Peyer's patch (tissue), 4 donors: ENCODE measurements around the gene ANKS3.

Source experiments
- CTCF ChIP-seq, 6 experiments: fragments of 450-650 bp in 4 of 6; fragments of 200-600 bp in 2 of 6; sonication (generic) in 1 of 6; IDR thresholded peaks; one replicate each; pipeline ENCODE4 v1.5.1; 2017 to 2019; ENCODE audit warnings: antibody characterized with exemption in 6 of 6, mild to moderate bottlenecking in 3 of 6, moderate library complexity in 1 of 6
- POLR2A ChIP-seq, 2 donors: fragments of 450-650 bp; IDR thresholded peaks; one replicate each; pipeline ENCODE4 v1.5.1; 2017; ENCODE audit warnings: antibody characterized with exemption in 2 of 2, mild to moderate bottlenecking in 2 of 2, moderate library complexity in 2 of 2

GRCh38 chr16:4685292-4685691, 48.8 kb downstream of the ANKS3 start:
- no peak for TF ChIP-seq CTCF (IDR thresholded peaks at IDR 0.05)
- no peak for TF ChIP-seq POLR2A (IDR thresholded peaks at IDR 0.05)
